LNCAP (cell line): Measurements from ENCODE around the gene SETD5.

Experiments used
- CTCF ChIP-seq: fragments of 450-650 bp; IDR thresholded peaks from 2 replicates; pipeline ENCODE4 v1.5.1; 2017; ENCODE audit warnings: mild to moderate bottlenecking

SETD5 gene

GRCh38 chr3:9392041-9392440 is 5.4 kb upstream of the SETD5 start:
- TF ChIP-seq CTCF, result no peak

GRCh38 chr3:9395570-9396300 is 1.7 kb upstream of the SETD5 start:
- no peak for TF ChIP-seq CTCF

- no peak for TF ChIP-seq CTCF
Observed at GRCh38 chr3:9396301-9396631, 1.1 kb upstream of the SETD5 start.

GRCh38 chr3:9396632-9397331 is 633 bp upstream of the SETD5 start:
- TF ChIP-seq CTCF, result no peak

GRCh38 chr3:9397906-9398699 is 688 bp downstream of the SETD5 start:
- TF ChIP-seq CTCF, result no peak

GRCh38 chr3:9398700-9399336 is 1.4 kb downstream of the SETD5 start:
- TF ChIP-seq CTCF, result no peak

GRCh38 chr3:9399337-9399703 is 1.9 kb downstream of the SETD5 start:
- TF ChIP-seq CTCF, result no peak
